Stimulated activated CD8-positive, alpha-beta memory T cell treated with anti-CD3 and anti-CD28 coated beads, Interleukin-7, amount 100 ng/mL, for 4 hours (primary cell): ENCODE measurements around the gene FHIT.

Source experiments
- DNase-seq, 2 donors: peaks; one replicate each; pipeline ENCODE4 v3.0.0-alpha.2; 2020; ENCODE audit warnings: low read depth in 2 of 2

Gene FHIT

GRCh38 chr3:59730591-59730990, 1520.7 kb downstream of the FHIT start:
- no peak for DNase-seq

- no peak for DNase-seq
Observed at GRCh38 chr3:59728587-59728908, 1522.7 kb downstream of the FHIT start.

DNA sequence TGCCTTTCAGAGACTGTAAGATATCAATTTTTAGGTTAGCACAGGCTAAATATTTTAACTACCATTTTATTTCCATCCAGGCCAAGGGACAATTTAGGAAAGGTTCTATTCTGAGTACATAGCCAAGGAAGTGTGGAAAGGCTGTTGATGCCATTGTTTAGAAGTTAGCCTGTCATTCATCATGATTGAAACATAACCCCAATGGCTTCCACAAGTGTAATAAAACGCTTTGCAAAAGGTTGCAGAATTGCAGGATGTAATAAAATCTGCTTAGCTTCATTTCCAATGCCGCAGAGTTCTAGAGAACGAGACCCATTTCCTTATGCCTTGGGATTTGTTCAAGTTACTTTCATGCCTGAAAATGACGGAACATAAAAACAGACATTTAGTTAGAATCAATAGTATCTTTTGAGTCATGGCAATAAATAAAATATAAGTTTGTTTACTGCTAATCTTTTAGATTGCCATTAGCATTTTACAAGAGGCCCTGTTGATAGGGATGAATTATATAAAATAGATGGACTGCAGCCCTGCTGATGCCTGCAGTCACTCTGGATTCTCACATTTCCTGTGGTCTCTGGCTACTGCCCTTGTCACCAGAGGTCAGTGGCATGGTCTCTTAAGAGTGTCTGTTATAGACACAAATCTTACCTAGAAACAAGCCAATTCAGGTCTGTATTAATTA, 1523.2 kb downstream of the FHIT start:
- no peak for DNase-seq

GRCh38 chr3:59726279-59726678, 1525.0 kb downstream of the FHIT start:
- no peak for DNase-seq

DNA sequence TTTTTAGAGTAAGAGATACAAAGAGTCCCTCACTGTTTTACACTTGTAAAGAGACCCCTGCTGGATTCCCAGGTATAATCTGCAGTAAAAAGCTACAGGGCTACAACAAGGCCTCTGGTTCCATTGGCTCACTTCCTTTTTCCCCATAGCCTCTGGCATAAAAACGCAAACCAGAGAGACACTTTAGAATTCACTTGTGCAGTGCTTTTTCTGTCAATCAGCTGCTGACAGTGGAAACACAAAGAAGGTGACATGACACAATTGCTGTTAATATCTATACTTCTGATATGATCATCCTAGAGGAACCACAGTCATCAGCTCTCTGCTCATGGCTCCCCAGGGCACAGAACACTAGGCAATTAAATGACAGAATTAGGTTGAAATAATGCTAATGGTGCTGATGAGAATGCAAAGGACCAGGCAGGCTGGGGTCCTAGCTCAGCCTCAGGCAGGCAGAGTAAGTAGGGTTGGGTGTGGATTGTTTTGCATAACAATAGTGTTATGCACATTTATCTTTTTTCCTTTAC, 1533.5 kb downstream of the FHIT start:
- DNase-seq: no peak

GRCh38 chr3:59714066-59714465, 1537.2 kb downstream of the FHIT start:
- no peak for DNase-seq

DNA sequence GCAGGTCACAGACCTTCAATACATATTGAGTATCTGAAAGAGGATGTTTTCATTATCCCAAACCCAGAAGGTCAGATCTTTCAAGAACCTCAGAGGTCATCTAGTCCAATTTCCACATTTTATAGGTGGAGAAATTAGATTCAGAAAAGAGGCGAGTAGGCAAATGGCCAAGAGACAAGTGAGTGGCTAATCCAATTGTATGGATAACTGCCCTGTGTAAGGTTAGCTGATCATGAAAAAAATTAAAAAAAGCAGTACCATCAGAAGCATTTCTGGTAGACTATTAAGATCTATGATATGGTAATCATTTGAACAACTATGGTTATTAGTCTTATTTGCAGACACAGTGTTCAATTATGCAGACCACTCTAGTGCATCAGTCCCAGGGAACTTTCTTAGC, 1540.7 kb downstream of the FHIT start:
- no peak for DNase-seq

- no peak for DNase-seq
Observed at GRCh38 chr3:59709702-59710553, 1541.3 kb downstream of the FHIT start.

DNA sequence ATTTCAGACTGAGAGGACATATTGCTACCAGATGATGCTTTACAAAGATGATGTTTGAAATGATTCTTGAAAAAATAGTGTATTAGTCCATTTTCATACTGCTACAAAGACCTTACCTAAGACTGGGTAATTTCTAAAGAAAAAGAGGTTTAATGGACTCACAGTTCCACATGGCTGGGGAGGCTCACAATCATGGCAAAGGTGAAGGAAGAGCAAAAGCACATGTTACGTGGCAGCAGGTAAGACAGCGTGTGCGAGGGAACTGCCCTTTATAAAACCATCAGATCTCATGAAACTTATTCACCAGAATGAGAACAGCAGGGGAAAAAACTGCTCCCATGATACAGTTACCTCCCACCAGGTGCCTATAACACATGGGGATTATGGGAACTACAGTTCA, 1543.0 kb downstream of the FHIT start:
- no peak for DNase-seq

DNA sequence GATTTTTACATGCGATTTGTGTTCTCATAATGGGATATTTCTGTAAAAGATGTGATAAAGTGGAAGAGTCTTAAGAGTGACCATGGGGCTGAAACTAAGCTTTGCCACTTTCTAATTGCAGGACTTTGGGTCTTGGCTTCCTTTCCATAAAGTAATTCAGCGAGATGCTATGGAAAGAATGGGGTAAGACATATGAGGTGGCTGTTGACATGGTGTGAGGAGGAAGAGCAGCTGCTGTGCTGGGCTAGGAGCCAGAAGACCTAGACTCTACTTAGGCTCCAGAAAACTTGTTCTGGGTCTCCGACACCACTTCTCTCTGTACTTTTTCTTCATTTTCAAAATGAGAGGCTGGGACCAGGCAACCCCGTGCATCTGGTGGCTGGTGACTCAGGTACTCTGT, 1547.0 kb downstream of the FHIT start:
- DNase-seq: no peak

DNA sequence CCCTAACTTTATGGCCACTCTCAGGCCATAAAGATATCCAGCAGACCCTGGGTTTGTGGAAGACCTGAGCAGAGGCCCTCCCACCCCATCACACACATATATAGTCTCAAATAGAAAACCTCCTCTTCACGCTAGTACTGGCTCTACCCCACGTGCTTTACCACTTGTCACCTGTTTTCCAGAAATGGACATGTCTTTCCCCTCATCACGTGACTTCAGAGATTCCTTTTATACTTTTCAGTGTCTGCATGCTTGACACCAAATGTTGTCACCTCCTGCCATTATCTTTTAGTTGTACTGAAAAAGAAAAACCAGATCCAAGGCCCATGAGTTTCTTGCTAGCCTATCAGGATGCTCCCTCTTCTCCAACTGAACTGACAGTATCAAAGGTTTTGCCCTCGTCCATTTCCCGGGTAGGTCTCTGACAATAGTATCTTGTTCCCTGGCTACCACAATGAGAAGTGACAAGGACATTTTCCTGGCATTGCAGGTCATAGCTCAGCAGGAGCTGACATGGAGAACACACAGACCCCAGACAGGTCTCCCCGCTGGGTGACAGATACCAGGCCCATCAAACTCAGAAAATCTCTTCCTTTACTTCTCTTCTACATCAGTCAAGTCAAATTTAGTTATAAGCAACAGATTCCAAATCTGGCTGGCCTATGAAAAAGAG, 1551.5 kb downstream of the FHIT start:
- no peak for DNase-seq
